Skeletal muscle satellite cell (primary cell): ENCODE data around the gene VSIR.

Experiments used
- H3K27me3 ChIP-seq: 2 replicates; pipeline ENCODE4 v1.7.0; 2013; ENCODE audit warnings: low read length; ENCODE audit not compliant: control insufficient read depth, insufficient read depth
- H3K36me3 ChIP-seq: 2 replicates; pipeline ENCODE4 v1.7.0; 2013; ENCODE audit warnings: mild to moderate bottlenecking, control low read depth, low read length; ENCODE audit not compliant: insufficient read depth
- H3K4me1 ChIP-seq: 2 replicates; pipeline ENCODE4 v1.7.0; 2013; ENCODE audit warnings: low read length; ENCODE audit not compliant: control insufficient read depth, insufficient read depth
- H3K4me2 ChIP-seq: 2 replicates; pipeline ENCODE4 v1.7.0; 2013; ENCODE audit warnings: mild to moderate bottlenecking, low read length
- H3K4me3 ChIP-seq: 2 replicates; pipeline ENCODE4 v1.7.0; 2013; ENCODE audit warnings: low read length
- H3K9ac ChIP-seq: 2 replicates; pipeline ENCODE4 v1.7.0; 2013; ENCODE audit warnings: mild to moderate bottlenecking, low read depth, low read length, moderate library complexity
- H3K9me3 ChIP-seq: replicated peaks from 2 replicates; pipeline ENCODE4 v1.7.0; 2013; ENCODE audit warnings: mild to moderate bottlenecking, control low read depth, low read length

VSIR gene

GRCh38 chr10:71727105-71727737 is 46.1 kb downstream of the VSIR start:
- no peak overlapping the region for H3K4me2 ChIP-seq
- H3K4me3 ChIP-seq: no peak overlapping the region
- H3K9ac ChIP-seq: no peak overlapping the region
- peaks cover 34% of the 10 kb centered on the region for H3K27me3 ChIP-seq
- H3K9me3 ChIP-seq: no peaks in the 10 kb centered on the region
- H3K36me3 ChIP-seq: no peaks in the 10 kb centered on the region
- peaks cover 6% of the 10 kb centered on the region for H3K4me1 ChIP-seq

- Histone ChIP-seq H3K9ac (no peak overlapping the region), H3K27me3 (peaks cover 37% of the 10 kb centered on the region), H3K36me3 (no peaks in the 10 kb centered on the region), H3K9me3 (no peaks in the 10 kb centered on the region), H3K4me2 (no peak overlapping the region), H3K4me3 (no peak overlapping the region), H3K4me1 (peaks cover 6% of the 10 kb centered on the region)
These were observed 46.7 kb downstream of the VSIR start for GRCh38 chr10:71726580-71727104.

- Histone ChIP-seq H3K9ac (no peak overlapping the region), H3K4me2 (no peak overlapping the region), H3K4me3 (no peak overlapping the region), H3K27me3 (peaks cover 37% of the 10 kb centered on the region), H3K36me3 (no peaks in the 10 kb centered on the region), H3K9me3 (no peaks in the 10 kb centered on the region), H3K4me1 (peaks cover 6% of the 10 kb centered on the region)
These were observed 47.2 kb downstream of the VSIR start for GRCh38 chr10:71725998-71726579.

- no peaks in the 10 kb centered on the region for H3K9me3 ChIP-seq
- peaks cover 46% of the 10 kb centered on the region for H3K27me3 ChIP-seq
- H3K4me1 ChIP-seq: peaks cover 6% of the 10 kb centered on the region
- no peak overlapping the region for H3K9ac ChIP-seq
- H3K4me3 ChIP-seq: no peak overlapping the region
- no peak overlapping the region for H3K4me2 ChIP-seq
- H3K36me3 ChIP-seq: no peaks in the 10 kb centered on the region
These were observed 48.1 kb downstream of the VSIR start for GRCh38 chr10:71725249-71725648.

- H3K9ac ChIP-seq: no peak overlapping the region
- H3K4me2 ChIP-seq: no peak overlapping the region
- H3K4me1 ChIP-seq: peaks cover 6% of the 10 kb centered on the region
These were observed 48.8 kb downstream of the VSIR start for GRCh38 chr10:71724539-71724938.

GRCh38 chr10:71723311-71723710 is 50.0 kb downstream of the VSIR start:
- H3K36me3 ChIP-seq: no peaks in the 10 kb centered on the region
- H3K4me3 ChIP-seq: no peak overlapping the region
- no peak overlapping the region for H3K4me2 ChIP-seq
- H3K9ac ChIP-seq: no peak overlapping the region
- peaks cover 44% of the 10 kb centered on the region for H3K27me3 ChIP-seq
- H3K4me1 ChIP-seq: peaks cover 3% of the 10 kb centered on the region
- no peaks in the 10 kb centered on the region for H3K9me3 ChIP-seq

More at GRCh38 chr10:71724539-71724938, 48.8 kb downstream of the VSIR start:
- no peaks in the 10 kb centered on the region for H3K9me3 ChIP-seq
- peaks cover 46% of the 10 kb centered on the region for H3K27me3 ChIP-seq
- no peaks in the 10 kb centered on the region for H3K36me3 ChIP-seq
- no peak overlapping the region for H3K4me3 ChIP-seq

- Histone ChIP-seq H3K9ac (no peak overlapping the region), H3K27me3 (peaks cover 41% of the 10 kb centered on the region), H3K9me3 (no peaks in the 10 kb centered on the region), H3K36me3 (no peaks in the 10 kb centered on the region), H3K4me3 (no peak overlapping the region), H3K4me1 (no peaks in the 10 kb centered on the region), H3K4me2 (no peak overlapping the region)
These were observed 50.5 kb downstream of the VSIR start for GRCh38 chr10:71722849-71723248.

GRCh38 chr10:71721313-71721712 is 52.0 kb downstream of the VSIR start:
- Histone ChIP-seq H3K9ac (no peak overlapping the region), H3K36me3 (no peaks in the 10 kb centered on the region), H3K4me2 (no peak overlapping the region), H3K9me3 (no peaks in the 10 kb centered on the region), H3K4me3 (no peak overlapping the region), H3K27me3 (peaks cover 30% of the 10 kb centered on the region), H3K4me1 (no peaks in the 10 kb centered on the region)

GRCh38 chr10:71720288-71720687 is 53.0 kb downstream of the VSIR start:
- H3K27me3 ChIP-seq: peaks cover 27% of the 10 kb centered on the region
- no peak overlapping the region for H3K4me2 ChIP-seq
- H3K36me3 ChIP-seq: no peaks in the 10 kb centered on the region
- no peaks in the 10 kb centered on the region for H3K4me1 ChIP-seq
- no peaks in the 10 kb centered on the region for H3K9me3 ChIP-seq
- no peak overlapping the region for H3K4me3 ChIP-seq
- H3K9ac ChIP-seq: no peak overlapping the region

GRCh38 chr10:71719464-71720201 is 53.7 kb downstream of the VSIR start, which contains the start of gene C10orf105:
Gene C10orf105 (minus strand): TSS chr10:71719778. CDS start chr10:71716337, 3,441 bp downstream.
- no peak within 1 kb of the TSS for H3K9ac ChIP-seq
- no peak within 1 kb of the TSS for H3K4me3 ChIP-seq
- H3K4me1 ChIP-seq: peaks cover 1% of the 10 kb centered on the region

GRCh38 chr10:71719042-71719441 is 54.3 kb downstream of the VSIR start:
- no peaks in the 10 kb centered on the region for H3K36me3 ChIP-seq
- no peaks in the 10 kb centered on the region for H3K9me3 ChIP-seq
- no peak overlapping the region for H3K4me3 ChIP-seq
- no peak overlapping the region for H3K4me2 ChIP-seq
- H3K27me3 ChIP-seq: peaks cover 27% of the 10 kb centered on the region
- peaks cover 7% of the 10 kb centered on the region for H3K4me1 ChIP-seq
- H3K9ac ChIP-seq: no peak overlapping the region

More at GRCh38 chr10:71719464-71720201, 53.7 kb downstream of the VSIR start, which contains the start of gene C10orf105:
- H3K9me3 ChIP-seq: no peaks in the 10 kb centered on the region
- no peaks in the 10 kb centered on the region for H3K36me3 ChIP-seq
- peaks cover 27% of the 10 kb centered on the region for H3K27me3 ChIP-seq
- H3K4me2 ChIP-seq: no peak within 1 kb of the TSS
